ENCODE measurements around the gene TIMMDC1. TPM values are rescaled to one million over a fixed set of nuclear protein-coding genes. Genes with fewer than 3 reads are reported as not detected.
A peak's percentile ranks its signal among the peaks of the same experiment; 100 is the strongest.

The TIMMDC1 gene
- total RNA-seq, 1 donor from 2014 or later, result 73.0 TPM

DNA sequence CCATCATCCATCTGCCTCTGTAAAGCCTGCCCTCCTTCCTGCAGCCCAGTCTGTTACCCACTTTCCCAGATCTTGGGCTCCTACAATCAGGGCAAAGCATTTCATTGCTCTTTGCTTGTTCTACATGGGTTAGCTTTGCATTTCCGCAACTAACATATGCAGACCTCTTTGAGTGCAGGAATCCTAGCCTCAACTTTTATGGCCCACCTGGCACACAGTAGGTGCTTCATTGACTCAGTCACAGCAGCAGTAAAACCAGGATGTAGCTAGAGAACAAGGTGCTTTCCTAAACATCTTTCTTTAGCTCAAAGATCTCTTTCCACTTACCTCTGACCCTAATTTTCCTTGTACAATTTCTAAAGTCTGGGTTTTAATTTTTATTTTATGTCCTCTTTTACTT, 57.6 kb downstream of the TIMMDC1 start:
- Mint-ChIP-seq H3K36me3 (ENCODE audit: low read depth) (peaks cover 71% of the 10 kb centered on the region), H3K27ac (peak overlapping the region; percentile 88), H3K9me3 (no peaks in the 10 kb centered on the region), H3K4me3 (peak overlapping the region; percentile 90), H3K4me1 (peaks cover 90% of the 10 kb centered on the region), H3K27me3 (no peaks in the 10 kb centered on the region)
- ATAC-seq (ENCODE audit: low read depth), result no peak
- TF ChIP-seq, protein P1, sequence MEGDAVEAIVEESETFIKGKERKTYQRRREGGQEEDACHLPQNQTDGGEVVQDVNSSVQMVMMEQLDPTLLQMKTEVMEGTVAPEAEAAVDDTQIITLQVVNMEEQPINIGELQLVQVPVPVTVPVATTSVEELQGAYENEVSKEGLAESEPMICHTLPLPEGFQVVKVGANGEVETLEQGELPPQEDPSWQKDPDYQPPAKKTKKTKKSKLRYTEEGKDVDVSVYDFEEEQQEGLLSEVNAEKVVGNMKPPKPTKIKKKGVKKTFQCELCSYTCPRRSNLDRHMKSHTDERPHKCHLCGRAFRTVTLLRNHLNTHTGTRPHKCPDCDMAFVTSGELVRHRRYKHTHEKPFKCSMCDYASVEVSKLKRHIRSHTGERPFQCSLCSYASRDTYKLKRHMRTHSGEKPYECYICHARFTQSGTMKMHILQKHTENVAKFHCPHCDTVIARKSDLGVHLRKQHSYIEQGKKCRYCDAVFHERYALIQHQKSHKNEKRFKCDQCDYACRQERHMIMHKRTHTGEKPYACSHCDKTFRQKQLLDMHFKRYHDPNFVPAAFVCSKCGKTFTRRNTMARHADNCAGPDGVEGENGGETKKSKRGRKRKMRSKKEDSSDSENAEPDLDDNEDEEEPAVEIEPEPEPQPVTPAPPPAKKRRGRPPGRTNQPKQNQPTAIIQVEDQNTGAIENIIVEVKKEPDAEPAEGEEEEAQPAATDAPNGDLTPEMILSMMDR (IDR thresholded peaks at IDR 0.05), result no peak
- intact Hi-C loops (cut with micrococcal nuclease), result no loop called here
- ChIA-PET CTCF (interaction anchor here (0.9 to 1.7 kb wide), 3 partner anchors 25 to 125 kb away, joined by 4 to 6 read pairs (median 4); no protein-coding TSS in a partner anchor), POLR2A (interaction anchor here (0.6 to 2.3 kb wide), 12 partner anchors 15 to 539 kb away, joined by 3 to 16 read pairs (median 4); partner anchors contain the start of genes COX17, GSK3B, POGLUT1 and TIMMDC1)
- no peak for DNase-seq

DNA sequence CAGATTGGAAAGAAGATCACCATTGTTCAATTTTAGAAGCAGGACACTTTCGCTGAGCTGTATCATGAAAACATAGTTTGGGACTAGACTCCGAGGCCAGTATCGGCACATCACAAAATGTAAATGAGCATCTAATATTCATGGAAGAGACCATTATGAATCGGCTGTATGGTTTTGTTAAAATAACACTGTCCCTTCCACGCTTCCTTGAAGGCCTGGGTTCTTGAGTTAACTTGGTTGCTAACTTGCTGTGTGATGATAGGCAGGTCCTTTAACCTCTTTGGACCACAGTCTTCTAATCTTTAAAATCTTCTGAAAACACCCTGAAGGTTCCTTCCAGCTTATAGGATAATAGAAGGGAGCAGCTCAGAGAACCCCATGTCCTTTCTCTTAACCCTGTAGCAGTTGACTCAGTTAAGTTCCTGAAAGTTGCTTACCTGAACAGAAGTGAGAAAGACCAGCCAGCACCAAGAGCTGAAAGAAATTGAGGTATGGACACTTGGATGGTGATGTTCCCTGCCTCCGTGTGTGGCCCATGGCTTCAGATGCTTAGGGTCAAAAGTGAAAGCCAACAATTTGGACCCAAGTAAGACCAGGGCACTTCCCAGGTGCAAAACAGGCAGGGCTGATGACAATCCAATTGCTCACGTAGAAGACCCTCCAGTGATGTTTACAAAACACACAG, 59.0 kb downstream of the TIMMDC1 start:
- Mint-ChIP-seq H3K4me1 (peaks cover 91% of the 10 kb centered on the region), H3K9me3 (no peaks in the 10 kb centered on the region), H3K27ac (peak overlapping the region; percentile 88), H3K27me3 (no peaks in the 10 kb centered on the region), H3K4me3 (peak overlapping the region; percentile 90), H3K36me3 (ENCODE audit: low read depth) (peaks cover 60% of the 10 kb centered on the region)
- POLR2A ChIA-PET, result interaction anchor here (0.9 to 4.0 kb wide), 4 partner anchors 22 to 119 kb away, joined by 4 to 44 read pairs (median 16); partner anchors contain the start of genes ADPRH, COX17 and TMEM39A
- CTCF ChIA-PET, result interaction anchor here (2.4 to 3.6 kb wide), 2 partner anchors 21 to 124 kb away, joined by 6 to 17 read pairs; partner anchors contain the start of gene ADPRH
- ATAC-seq (ENCODE audit: low read depth), result no peak
- TF ChIP-seq, protein P1 (IDR thresholded peaks at IDR 0.05), result no peak
- intact Hi-C loops (cut with micrococcal nuclease), result no loop called here
- no peak for DNase-seq

DNA sequence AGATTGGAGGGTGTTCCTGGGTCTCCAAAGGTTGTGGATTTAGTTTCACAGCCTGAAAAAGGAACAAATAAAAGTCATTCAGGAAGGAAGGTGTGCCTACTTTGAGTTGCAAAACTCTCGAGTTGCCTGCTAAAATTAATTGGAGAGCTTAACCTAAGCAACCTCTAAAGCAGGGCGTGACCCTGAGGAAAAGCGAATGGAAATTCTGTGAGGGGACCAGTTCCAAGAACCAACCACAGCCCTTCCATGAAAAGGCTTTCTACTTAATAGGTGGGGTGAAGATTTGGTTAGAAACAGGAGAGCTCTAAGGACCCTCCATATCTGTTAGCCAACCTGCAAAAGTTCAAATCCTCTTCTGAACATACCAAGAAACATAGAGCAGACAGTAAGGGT, 59.5 kb downstream of the TIMMDC1 start:
- peaks cover 92% of the 10 kb centered on the region for H3K4me1 Mint-ChIP-seq
- ChIA-PET POLR2A (interaction anchor here (0.8 to 4.0 kb wide), 7 partner anchors 19 to 119 kb away, joined by 4 to 44 read pairs (median 18); partner anchors contain the start of genes ADPRH, COX17 and TMEM39A), CTCF (interaction anchor here (2.4 to 3.6 kb wide), 3 partner anchors 20 to 123 kb away, joined by 6 to 20 read pairs (median 17); partner anchors contain the start of genes ADPRH and TIMMDC1)
- H3K27ac Mint-ChIP-seq, result peak overlapping the region; percentile 88
- H3K4me3 Mint-ChIP-seq, result peak overlapping the region; percentile 90
- peaks cover 55% of the 10 kb centered on the region for H3K36me3 Mint-ChIP-seq (ENCODE audit: low read depth)
- no peak for ATAC-seq (ENCODE audit: low read depth)
- TF ChIP-seq, protein P1 (IDR thresholded peaks at IDR 0.05), result no peak
- no peaks in the 10 kb centered on the region for H3K27me3 Mint-ChIP-seq
- DNase-seq, result no peak
- no peaks in the 10 kb centered on the region for H3K9me3 Mint-ChIP-seq
- intact Hi-C loops (cut with micrococcal nuclease), result loop anchor here (2.0 kb wide), 1 partner anchor 235 kb away; no protein-coding TSS in a partner anchor

DNA sequence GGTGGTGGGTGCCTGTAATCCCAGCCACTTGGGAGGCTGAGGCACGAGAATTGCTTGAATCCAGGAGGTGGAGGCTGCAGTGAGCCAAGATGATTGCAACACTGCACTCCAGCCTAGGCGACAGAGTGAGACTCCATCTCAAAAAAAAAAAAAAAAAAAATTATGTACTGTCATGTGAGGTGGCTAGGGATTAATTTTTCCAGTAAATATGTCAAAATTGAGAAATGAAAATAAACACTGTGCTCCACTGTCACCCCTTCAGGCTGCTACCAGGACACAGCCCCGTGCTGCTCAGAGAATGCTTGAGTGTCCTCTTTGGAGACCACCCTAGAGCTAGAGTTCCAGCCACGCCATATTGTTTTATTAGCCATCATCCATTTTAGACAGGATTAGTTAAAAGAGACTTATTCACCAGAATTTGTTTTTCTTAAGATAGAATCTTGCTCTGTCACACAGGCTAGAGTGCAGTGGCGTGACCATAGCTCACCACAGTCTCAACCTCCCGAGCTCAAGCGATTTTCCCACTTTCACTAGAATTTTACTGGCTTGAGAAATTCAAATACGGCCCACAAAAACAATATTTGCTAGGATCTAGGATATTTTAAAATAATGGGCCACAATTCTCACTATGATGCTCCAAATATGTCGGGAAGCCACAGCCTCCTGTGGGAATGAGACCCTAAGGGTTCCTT, 60.4 kb downstream of the TIMMDC1 start:
- peak overlapping the region; percentile 90 for H3K4me3 Mint-ChIP-seq
- POLR2A ChIA-PET, result interaction anchor here (0.6 to 4.0 kb wide), 13 partner anchors 16 to 236 kb away, joined by 3 to 44 read pairs (median 4); partner anchors contain the start of genes ADPRH, COX17, TIMMDC1 and TMEM39A
- intact Hi-C loops (cut with micrococcal nuclease), result loop anchor here (1.0 to 2.0 kb wide), 5 partner anchors 19 to 283 kb away; partner anchors contain the start of gene TMEM39A
- DNase-seq (no peak), ATAC-seq (ENCODE audit: low read depth) (no peak)
- peak overlapping the region; percentile 88 for H3K27ac Mint-ChIP-seq
- peaks cover 48% of the 10 kb centered on the region for H3K36me3 Mint-ChIP-seq (ENCODE audit: low read depth)
- CTCF ChIA-PET, result interaction anchor here (0.6 to 3.6 kb wide), 14 partner anchors 10 to 284 kb away, joined by 3 to 20 read pairs (median 3); partner anchors contain the start of genes ADPRH, TIMMDC1 and TMEM39A
- peaks cover 92% of the 10 kb centered on the region for H3K4me1 Mint-ChIP-seq
- H3K27me3 Mint-ChIP-seq, result no peaks in the 10 kb centered on the region
- H3K9me3 Mint-ChIP-seq, result no peaks in the 10 kb centered on the region
- TF ChIP-seq, protein P1 (IDR thresholded peaks at IDR 0.05), result no peak
